Liver (tissue), 9 donors: ENCODE data around the gene SH3PXD2A. TPM values are rescaled to one million over a fixed set of nuclear protein-coding genes. Genes with fewer than 3 reads are reported as not detected.

Source experiments
- DNase-seq: peaks from one replicate; pipeline ENCODE4 v3.0.0-alpha.2; 2017; ENCODE audit warnings: low spot score
- H3K27ac ChIP-seq, 2 donors: one replicate each; pipeline ENCODE4 v1.7.0; 2013; ENCODE audit warnings: inconsistent platforms in 2 of 2, low read length in 2 of 2, control low read depth in 1 of 2, low read depth in 1 of 2, mild to moderate bottlenecking in 1 of 2
- H3K27me3 ChIP-seq, 4 donors: one replicate each; pipeline versions ENCODE4 v1.6.1 to v1.7.0; 2013; ENCODE audit warnings: low read length in 3 of 4, inconsistent platforms in 1 of 4, mild to moderate bottlenecking in 1 of 4, moderate library complexity in 1 of 4; ENCODE audit not compliant: control insufficient read depth in 4 of 4, insufficient read depth in 4 of 4
- H3K36me3 ChIP-seq, 4 donors: one replicate each; pipeline versions ENCODE4 v1.6.1 to v1.7.0; 2013; ENCODE audit warnings: low read length in 3 of 4, mild to moderate bottlenecking in 3 of 4, low read depth in 1 of 4, moderate library complexity in 1 of 4; ENCODE audit not compliant: control insufficient read depth in 4 of 4, insufficient read depth in 3 of 4
- H3K4me1 ChIP-seq, 4 donors: one replicate each; pipeline versions ENCODE4 v1.6.1 to v1.7.0; 2013; ENCODE audit warnings: low read length in 3 of 4, mild to moderate bottlenecking in 3 of 4, moderate library complexity in 1 of 4; ENCODE audit not compliant: control insufficient read depth in 4 of 4, insufficient read depth in 4 of 4
- H3K4me3 ChIP-seq, 3 donors: one replicate each; pipeline versions ENCODE4 v1.6.1 to v1.7.0; 2013; ENCODE audit warnings: low read length in 3 of 3, control low read depth in 1 of 3, low read depth in 1 of 3, mild to moderate bottlenecking in 1 of 3
- H3K9ac ChIP-seq, 2 donors: one replicate each; pipeline ENCODE4 v1.7.0; 2013; ENCODE audit warnings: low read length in 2 of 2, mild to moderate bottlenecking in 2 of 2, moderate library complexity in 2 of 2, control low read depth in 1 of 2, low read depth in 1 of 2
- H3K9me3 ChIP-seq, 4 donors: one replicate each; pipeline versions ENCODE4 v1.6.1 to v1.7.0; 2013; ENCODE audit warnings: low read length in 3 of 4; ENCODE audit not compliant: control insufficient read depth in 4 of 4
- ATF3 ChIP-seq: IDR thresholded peaks from 2 replicates; pipeline ENCODE4 v1.6.1; 2016; ENCODE audit warnings: antibody characterized with exemption
- CTCF ChIP-seq: fragments of 150-350 bp; IDR thresholded peaks from 2 replicates; pipeline ENCODE4 v1.5.1; 2017; ENCODE audit warnings: improper control_type of control experiment, low read depth, low read length; ENCODE audit not compliant: missing input control
- EGR1 ChIP-seq, 2 donors: IDR thresholded peaks; 2 replicates each; pipeline ENCODE4 v1.6.1; 2016 to 2018; ENCODE audit warnings: antibody characterized with exemption in 2 of 2, low read depth in 2 of 2
- FOXA1 ChIP-seq: IDR thresholded peaks from 2 replicates; pipeline ENCODE4 v1.6.1; 2016; ENCODE audit warnings: antibody characterized with exemption
- GABPA ChIP-seq, 2 donors: IDR thresholded peaks in 1 of 2; conservative IDR thresholded peaks in 1 of 2; 2 replicates each; pipeline ENCODE4 v1.6.1; 2016; ENCODE audit warnings: antibody characterized with exemption in 2 of 2, mild to moderate bottlenecking in 1 of 2, moderate library complexity in 1 of 2
- HNF4A ChIP-seq, 2 donors: conservative IDR thresholded peaks; 2 replicates each; pipeline ENCODE4 v1.6.1; 2016; ENCODE audit warnings: antibody characterized with exemption in 2 of 2, mild to moderate bottlenecking in 2 of 2
- HNF4G ChIP-seq: IDR thresholded peaks from 2 replicates; pipeline ENCODE4 v1.6.1; 2016; ENCODE audit warnings: antibody characterized with exemption
- JUND ChIP-seq, 2 donors: IDR thresholded peaks; 2 replicates each; pipeline ENCODE4 v1.6.1; 2016; ENCODE audit warnings: antibody characterized with exemption in 2 of 2
- MAX ChIP-seq: IDR thresholded peaks from 2 replicates; pipeline ENCODE4 v1.6.1; 2016; ENCODE audit warnings: antibody characterized with exemption
- RAD21 ChIP-seq, 2 donors: IDR thresholded peaks; 2 replicates each; pipeline ENCODE4 v1.6.1; 2016; ENCODE audit warnings: antibody characterized with exemption in 2 of 2, mild to moderate bottlenecking in 2 of 2
- REST ChIP-seq: IDR thresholded peaks from 2 replicates; pipeline ENCODE4 v1.6.1; 2016; ENCODE audit warnings: antibody characterized with exemption, mild to moderate bottlenecking
- SP1 ChIP-seq: IDR thresholded peaks from 2 replicates; pipeline ENCODE4 v1.6.1; 2018; ENCODE audit warnings: antibody characterized with exemption, mild to moderate bottlenecking
- TAF1 ChIP-seq: conservative IDR thresholded peaks from 2 replicates; pipeline ENCODE4 v1.6.1; 2016; ENCODE audit warnings: antibody characterized with exemption, mild to moderate bottlenecking
- YY1 ChIP-seq: IDR thresholded peaks from 2 replicates; pipeline ENCODE4 v1.6.1; 2016; ENCODE audit warnings: antibody characterized with exemption, mild to moderate bottlenecking
- WGBS: extraction: QIAGEN DNeasy Blood & Tissue Kit; methylation state at CpG from one replicate; pipeline ENCODE4 v1.1.7; 2013; 5-methylcytosine and 5-hydroxymethylcytosine counted together
- polyA plus RNA-seq, 2 donors: library from polyadenylated mRNA; stranded (reverse) in 1 of 2; unstranded in 1 of 2; fragments of 200-250 nt in 1 of 2; fragments of >200 nt in 1 of 2; fragmentation: Nextera tagmentation in 1 of 2; extraction: Ambion mirVana in 1 of 2; gene quantifications; one replicate each; pipeline versions ENCODE4 v1.2.1 to v1.2.3, GENCODE V29; 2013 to 2015
- total RNA-seq, 2 donors: library from RNA; depleted of rRNA; stranded (reverse); fragments of >200 nt; gene quantifications; one replicate each; pipeline ENCODE4 v1.2.3, GENCODE V29; 2014
- donor health status: healthy.
- donor health status: healthy.
- donor health status: healthy.
- donor health status: healthy.
- donor health status: healthy.

Gene SH3PXD2A
- total and polyA plus RNA-seq, 4 donors: 0.82 to 5.5 (median 3.9) TPM

GRCh38 chr10:103645141-103646054 lies 210.0 kb downstream of the SH3PXD2A start:
- peaks cover 0 to 6% (median 0%) of the 10 kb centered on the region in 4 donors for H3K36me3 ChIP-seq
- H3K27me3 ChIP-seq: no peaks in the 10 kb centered on the region
- H3K4me3 ChIP-seq: no peak overlapping the region
- H3K4me1 ChIP-seq: peaks cover 14 to 32% (median 28%) of the 10 kb centered on the region in 4 donors
- TF ChIP-seq SP1 (no peak), JUND (IDR thresholded peaks at IDR 0.05) (peak in 1 of 2 donors; percentile 22), ATF3 (no peak)
- WGBS: 79% methylated on average over 12 of the region's 12 CpGs
- H3K9ac ChIP-seq: no peak overlapping the region
- no peak for DNase-seq
- H3K9me3 ChIP-seq: no peaks in the 10 kb centered on the region
- no peak overlapping the region for H3K27ac ChIP-seq

- H3K27ac ChIP-seq: no peak overlapping the region
- peaks cover 2 to 18% (median 13%) of the 10 kb centered on the region in 4 donors for H3K4me1 ChIP-seq
- DNase-seq: no peak
- H3K9ac ChIP-seq: no peak overlapping the region
- peaks cover 0 to 8% (median 0%) of the 10 kb centered on the region in 4 donors for H3K36me3 ChIP-seq
- 90% methylated on average over 7 of the region's 7 CpGs for WGBS
- H3K27me3 ChIP-seq: no peaks in the 10 kb centered on the region
- TF ChIP-seq ATF3: no peak
- TF ChIP-seq FOXA1: no peak
- no peak for TF ChIP-seq HNF4G
- no peak for TF ChIP-seq CTCF
- no peak for TF ChIP-seq RAD21 (IDR thresholded peaks at IDR 0.05)
- no peak for TF ChIP-seq SP1
- no peak for TF ChIP-seq YY1
- TF ChIP-seq TAF1: no peak
- TF ChIP-seq JUND (IDR thresholded peaks at IDR 0.05): no peak
- TF ChIP-seq HNF4A (conservative IDR thresholded peaks at IDR 0.05): no peak
- no peak for TF ChIP-seq EGR1 (IDR thresholded peaks at IDR 0.05; ENCODE audit: low read depth in 2 of 2)
- no peak for TF ChIP-seq MAX
- TF ChIP-seq REST: no peak
- TF ChIP-seq GABPA (IDR thresholded peaks at IDR 0.05 in 1 of 2, conservative IDR thresholded peaks at IDR 0.05 in 1 of 2): no peak
- no peaks in the 10 kb centered on the region for H3K9me3 ChIP-seq
- no peak overlapping the region for H3K4me3 ChIP-seq
Measured at GRCh38 chr10:103643381-103643780, 212.0 kb downstream of the SH3PXD2A start.
